Heart right ventricle (tissue), 16 donors: ENCODE results near the gene ATG16L1. TPM values are rescaled to one million over a fixed set of nuclear protein-coding genes. Genes with fewer than 3 reads are reported as not detected.
A peak's percentile ranks its signal among the peaks of the same experiment; 100 is the strongest.

Source experiments
- ATAC-seq, 8 donors: fragments of 200-7000 bp; cut with Tn5 transposase; one replicate each; pipeline ENCODE4 v1.9.1; 2020; ENCODE audit warnings: mild to moderate bottlenecking in 8 of 8, moderate library complexity in 8 of 8, moderate number of reproducible peaks in 1 of 8
- DNase-seq, 2 donors: peaks; one replicate each; pipeline ENCODE4 v3.0.0-alpha.2; 2020
- H3K27ac ChIP-seq, 10 donors: fragments of 200-600 bp; sonication (generic) in 2 of 10; one replicate each; pipeline versions ENCODE4 v1.5.0 to v1.8.0; 2020 to 2022; ENCODE audit warnings: mild to moderate bottlenecking in 3 of 10
- H3K27me3 ChIP-seq, 7 donors: fragments of 200-600 bp; one replicate each; pipeline ENCODE4 v1.8.0; 2021 to 2022; ENCODE audit warnings: mild to moderate bottlenecking in 2 of 7
- H3K36me3 ChIP-seq, 9 donors: fragments of 200-600 bp; sonication (generic) in 1 of 9; one replicate each; pipeline versions ENCODE4 v1.5.0 to v1.8.0; 2020 to 2022; ENCODE audit warnings: mild to moderate bottlenecking in 2 of 9
- H3K4me1 ChIP-seq, 9 donors: fragments of 200-600 bp; sonication (generic) in 1 of 9; one replicate each; pipeline versions ENCODE4 v1.5.0 to v1.8.0; 2020 to 2022; ENCODE audit warnings: mild to moderate bottlenecking in 4 of 9
- H3K4me3 ChIP-seq, 10 donors: fragments of 200-600 bp; sonication (generic) in 2 of 10; one replicate each; pipeline versions ENCODE4 v1.5.0 to v1.8.0; 2020 to 2022; ENCODE audit warnings: mild to moderate bottlenecking in 7 of 10, moderate library complexity in 2 of 10
- H3K9me3 ChIP-seq, 11 donors: fragments of 200-600 bp in 10 of 11; sonication (generic) in 2 of 11; one replicate each; pipeline versions ENCODE4 v1.5.0 to v1.8.0; 2013 to 2022; ENCODE audit warnings: mild to moderate bottlenecking in 2 of 11, control low read depth in 1 of 11, moderate library complexity in 1 of 11
- WGBS, 2 donors: extraction: QIAGEN DNeasy Blood & Tissue Kit; methylation state at CpG; one replicate each; pipeline ENCODE4 v1.1.7; 2013; ENCODE audit warnings: inconsistent platforms in 1 of 2; 5-methylcytosine and 5-hydroxymethylcytosine counted together
- intact Hi-C, 10 donors: fragments of 100-400 bp; cut with DNase I; formaldehyde crosslinking; loops; one replicate each; pipeline versions ENCODE4 v1.11.1 to v1.14.2; 2022
- polyA plus RNA-seq, 2 donors: library from polyadenylated mRNA; stranded (reverse); fragments of 200-250 nt; gene quantifications; one replicate each; pipeline ENCODE4 v1.2.3, GENCODE V29; 2013
- total RNA-seq, 10 donors: library from RNA; stranded (reverse); fragmentation: NEBNext Ultra II Directional in 3 of 10; extraction: Animal tissue kit (Norgen Biotek cat#: 25700) in 3 of 10; gene quantifications; one replicate each; pipeline versions ENCODE4 v1.2.1 to v1.2.4, GENCODE V29; 2021 to 2023
- TF ChIP-seq, protein P1 (sequence below), 9 donors: fragments of 200-600 bp; sonication (generic) in 2 of 9; IDR thresholded peaks; one replicate each; pipeline versions ENCODE4 v1.5.0 to v1.8.0; 2021 to 2022; ENCODE audit warnings: antibody characterized with exemption in 9 of 9, mild to moderate bottlenecking in 5 of 9, moderate library complexity in 1 of 9
- donor health status: Arrhythmogenic right ventricular cardiomyopathy.
- donor health status: ischemic (EF 13 %, LVEDD 7.1; RV severe dilation, severe dysfunction).
- donor health status: healthy with polysubstance abuse.
- donor health status: DM: no; HTN: yes; CAD: no.
- donor health status: DM: no; HTN: no; CAD: no.
- donor health status: ischemic (EF 25% LVEDD 6.9; RV normal size, moderate dysfunction).
- donor health status: ischemic (EF 25% LVEDD 5.7; RV mildly dilated, moderate dysfunction).
- donor health status: healthy.
- donor health status: DM: yes; HTN: yes; CAD: no.
- donor health status: Ischemic cardiomyopathy.
- donor health status: ischemic (EF 35%, LVEDD 5.7; RV mildly dilated, moderate dysfunction).
- donor health status: nonischemic (EF 11% LVEDD 7.7; RV severe dilation, severe dysfunction).
- donor health status: DM: yes; HTN: yes; CAD: no.
- donor health status: PGD.
- donor health status: ischemic (EF 29% LVEDD 5.4; RV normal size, mild dysfunction).
- donor health status: nonischemic (EF 23%, LVEDD 6.1; RV moderate dilation, normal function).

ATG16L1 gene
- total and polyA plus RNA-seq, 12 donors, result 7.4 to 19.2 (median 15.5) TPM

DNA sequence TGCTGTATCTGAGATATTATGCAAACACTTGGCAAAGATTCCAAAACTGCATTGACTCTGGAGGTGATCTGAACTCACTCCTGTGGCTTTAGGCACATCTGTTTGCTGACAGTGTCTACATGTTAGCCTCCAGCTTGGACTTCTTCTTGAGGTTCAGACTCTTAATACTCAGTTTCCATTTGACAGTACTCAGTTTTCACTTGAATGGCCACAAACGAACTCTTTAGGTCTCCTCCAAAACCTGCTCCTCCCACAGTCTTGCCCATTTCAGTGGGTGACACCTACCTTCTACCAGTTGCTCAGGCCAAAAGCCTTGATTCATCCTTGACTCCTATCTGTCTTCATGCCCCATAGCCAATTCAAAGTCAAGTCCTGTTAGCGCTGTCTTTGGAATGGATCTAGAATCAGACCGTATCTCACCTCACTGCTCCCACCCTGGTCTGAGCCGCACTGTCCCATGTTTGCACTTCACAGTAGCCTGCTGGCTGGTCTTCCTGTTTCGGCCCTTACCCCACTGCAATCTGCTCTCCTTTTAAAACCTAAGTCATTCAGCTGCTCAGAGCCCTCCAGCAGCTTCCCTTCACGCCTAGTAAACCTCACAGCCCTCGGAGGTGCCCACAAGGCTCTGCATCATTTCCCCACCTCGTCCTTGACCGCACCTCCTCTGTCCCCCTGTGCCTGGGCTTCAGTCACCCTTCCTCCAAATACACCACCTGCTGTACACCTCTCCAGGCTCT, 10.5 kb downstream of the ATG16L1 start:
- H3K36me3 ChIP-seq, result peaks cover 8 to 100% (median 73%) of the 10 kb centered on the region in 9 donors
- no peaks in the 10 kb centered on the region for H3K27me3 ChIP-seq
- peaks cover 0 to 5% (median 0%) of the 10 kb centered on the region in 9 donors for H3K4me1 ChIP-seq
- H3K9me3 ChIP-seq, result no peaks in the 10 kb centered on the region
- intact Hi-C loops, result no loop called here
- no peak for ATAC-seq
- DNase-seq, result no peak
- H3K27ac ChIP-seq, result peak overlapping the region in 1 of 10 donors; percentile 40
- no peak overlapping the region for H3K4me3 ChIP-seq
- TF ChIP-seq, protein P1, sequence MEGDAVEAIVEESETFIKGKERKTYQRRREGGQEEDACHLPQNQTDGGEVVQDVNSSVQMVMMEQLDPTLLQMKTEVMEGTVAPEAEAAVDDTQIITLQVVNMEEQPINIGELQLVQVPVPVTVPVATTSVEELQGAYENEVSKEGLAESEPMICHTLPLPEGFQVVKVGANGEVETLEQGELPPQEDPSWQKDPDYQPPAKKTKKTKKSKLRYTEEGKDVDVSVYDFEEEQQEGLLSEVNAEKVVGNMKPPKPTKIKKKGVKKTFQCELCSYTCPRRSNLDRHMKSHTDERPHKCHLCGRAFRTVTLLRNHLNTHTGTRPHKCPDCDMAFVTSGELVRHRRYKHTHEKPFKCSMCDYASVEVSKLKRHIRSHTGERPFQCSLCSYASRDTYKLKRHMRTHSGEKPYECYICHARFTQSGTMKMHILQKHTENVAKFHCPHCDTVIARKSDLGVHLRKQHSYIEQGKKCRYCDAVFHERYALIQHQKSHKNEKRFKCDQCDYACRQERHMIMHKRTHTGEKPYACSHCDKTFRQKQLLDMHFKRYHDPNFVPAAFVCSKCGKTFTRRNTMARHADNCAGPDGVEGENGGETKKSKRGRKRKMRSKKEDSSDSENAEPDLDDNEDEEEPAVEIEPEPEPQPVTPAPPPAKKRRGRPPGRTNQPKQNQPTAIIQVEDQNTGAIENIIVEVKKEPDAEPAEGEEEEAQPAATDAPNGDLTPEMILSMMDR (IDR thresholded peaks at IDR 0.05), result no peak
- 92 to 93% methylated on average over 9 of the region's 9 CpGs for WGBS, 2 donors

DNA sequence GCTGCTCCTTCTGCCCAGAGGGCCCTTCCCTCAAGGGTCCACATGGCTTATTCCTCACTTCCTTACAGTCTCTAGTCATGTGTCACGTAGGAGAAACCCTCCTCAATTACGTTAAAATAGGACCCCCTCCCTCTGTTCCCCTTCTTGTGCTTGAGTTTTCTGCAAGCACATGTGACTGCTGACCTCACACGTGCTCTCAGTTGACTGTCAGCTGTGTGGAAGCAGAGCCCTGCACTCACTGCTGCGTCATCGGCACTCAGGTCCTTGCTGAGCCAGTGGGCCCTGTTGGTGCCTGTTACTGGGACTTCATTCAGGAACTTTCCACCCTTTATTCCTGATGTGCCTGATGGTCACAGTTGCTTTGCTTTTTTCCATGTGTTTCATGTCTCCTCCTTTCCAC, 11.1 kb downstream of the ATG16L1 start:
- intact Hi-C loops, result no loop called here
- no peak for ATAC-seq
- peaks cover 8 to 100% (median 73%) of the 10 kb centered on the region in 9 donors for H3K36me3 ChIP-seq

DNA sequence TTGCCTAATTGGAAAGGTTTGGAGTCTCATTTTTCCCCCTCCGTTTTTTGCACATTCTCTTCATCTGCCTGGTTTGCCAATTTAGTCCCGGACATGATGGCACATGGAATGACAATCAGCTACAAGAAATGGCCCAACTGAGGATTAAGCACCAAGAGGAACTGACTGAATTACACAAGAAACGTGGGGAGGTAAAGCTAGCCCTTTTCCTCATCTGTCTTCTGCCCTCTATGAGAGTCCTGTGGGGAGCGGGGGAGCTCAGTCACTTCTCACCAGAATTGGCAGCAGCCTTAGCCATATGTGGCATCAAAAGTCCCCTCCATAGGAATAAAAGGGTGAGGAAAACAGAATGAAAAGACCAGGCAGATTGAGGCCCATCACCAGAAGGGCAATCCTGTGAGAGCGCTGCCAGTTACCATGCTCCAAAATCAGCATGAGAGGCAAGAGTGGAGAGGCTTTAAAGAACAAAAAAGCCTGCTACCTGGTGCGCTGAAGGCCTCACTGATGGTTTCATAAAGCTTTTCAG, 11.6 kb downstream of the ATG16L1 start:
- no peak overlapping the region for H3K4me3 ChIP-seq
- no peaks in the 10 kb centered on the region for H3K27me3 ChIP-seq
- no peak for DNase-seq
- TF ChIP-seq, protein P1 (IDR thresholded peaks at IDR 0.05), result no peak
- peaks cover 0 to 5% (median 0%) of the 10 kb centered on the region in 9 donors for H3K4me1 ChIP-seq
- intact Hi-C loops, result no loop called here
- H3K36me3 ChIP-seq, result peaks cover 8 to 100% (median 77%) of the 10 kb centered on the region in 9 donors
- ATAC-seq, result no peak
- no peaks in the 10 kb centered on the region for H3K9me3 ChIP-seq
- 92 to 94% methylated on average over 6 of the region's 6 CpGs for WGBS, 2 donors
- H3K27ac ChIP-seq, result no peak overlapping the region

More for the DNA sequence above, 11.1 kb downstream of the ATG16L1 start:
- Histone ChIP-seq H3K4me1 (peaks cover 0 to 5% (median 0%) of the 10 kb centered on the region in 9 donors), H3K4me3 (no peak overlapping the region), H3K27me3 (no peaks in the 10 kb centered on the region), H3K27ac (peak overlapping the region in 1 of 10 donors; percentile 40), H3K9me3 (no peaks in the 10 kb centered on the region)
- DNase-seq, result no peak
- 83 to 94% methylated on average over 5 of the region's 5 CpGs for WGBS, 2 donors
- TF ChIP-seq, protein P1 (IDR thresholded peaks at IDR 0.05), result no peak

DNA sequence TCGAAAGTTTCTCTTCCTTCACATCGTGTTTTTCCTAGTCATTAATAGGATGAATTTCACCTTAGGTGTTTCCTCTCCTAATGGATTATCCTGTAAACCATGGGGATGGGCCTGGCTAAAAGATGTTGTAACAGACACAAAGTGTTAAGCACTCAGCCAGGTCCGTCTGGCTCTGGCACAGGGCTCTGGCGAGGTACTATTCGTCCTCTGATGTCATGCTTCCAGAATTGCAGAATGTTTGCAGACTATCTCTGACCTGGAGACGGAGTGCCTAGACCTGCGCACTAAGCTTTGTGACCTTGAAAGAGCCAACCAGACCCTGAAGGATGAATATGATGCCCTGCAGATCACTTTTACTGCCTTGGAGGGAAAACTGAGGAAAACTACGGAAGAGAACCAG, 13.2 kb downstream of the ATG16L1 start:
- TF ChIP-seq, protein P1 (IDR thresholded peaks at IDR 0.05), result no peak
- peaks cover 0 to 8% (median 0%) of the 10 kb centered on the region in 9 donors for H3K4me1 ChIP-seq
- no peak for DNase-seq
- no peak overlapping the region for H3K27ac ChIP-seq
- intact Hi-C loops, result no loop called here
- H3K9me3 ChIP-seq, result no peaks in the 10 kb centered on the region
- no peak overlapping the region for H3K4me3 ChIP-seq
- H3K27me3 ChIP-seq, result no peaks in the 10 kb centered on the region
- peaks cover 8 to 100% (median 65%) of the 10 kb centered on the region in 9 donors for H3K36me3 ChIP-seq
- WGBS, 2 donors, result 87 to 88% methylated on average over 8 of the region's 8 CpGs
- no peak for ATAC-seq
